Peyer's patch (tissue), 4 donors: ENCODE measurements around the gene CKAP2L. TPM values are rescaled to one million over a fixed set of nuclear protein-coding genes. Genes with fewer than 3 reads are reported as not detected.
"Not testable (repeated sequence)": the region's sequence is repeated elsewhere in the genome, so short reads cannot be mapped to it uniquely, and the experiment has no call there.

Experiments used
- DNase-seq, 3 donors: peaks; one replicate each; pipeline ENCODE4 v3.0.0-alpha.2; 2017 to 2019
- H3K27ac ChIP-seq, 4 donors: fragments of 200-600 bp; sonication (generic); one replicate each; pipeline ENCODE4 v1.5.1; 2016 to 2019
- H3K27me3 ChIP-seq, 2 donors: fragments of 200-600 bp; sonication (generic); one replicate each; pipeline ENCODE4 v1.5.1; 2019
- H3K36me3 ChIP-seq, 3 donors: fragments of 200-600 bp; sonication (generic); one replicate each; pipeline ENCODE4 v1.5.1; 2016 to 2019
- H3K4me1 ChIP-seq, 4 donors: fragments of 200-600 bp; sonication (generic); one replicate each; pipeline ENCODE4 v1.5.1; 2016 to 2019
- H3K4me3 ChIP-seq, 4 donors: fragments of 200-600 bp; sonication (generic); 1 replicate in 3 of 4; 2 replicates in 1 of 4; pipeline ENCODE4 v1.5.1; 2016 to 2019; ENCODE audit warnings: mild to moderate bottlenecking in 1 of 4
- H3K9me3 ChIP-seq, 4 donors: fragments of 200-600 bp; sonication (generic); one replicate each; pipeline ENCODE4 v1.5.1; 2016 to 2019; ENCODE audit warnings: mild to moderate bottlenecking in 1 of 4
- POLR2A ChIP-seq, 2 donors: fragments of 450-650 bp; IDR thresholded peaks; one replicate each; pipeline ENCODE4 v1.5.1; 2017; ENCODE audit warnings: antibody characterized with exemption in 2 of 2, mild to moderate bottlenecking in 2 of 2, moderate library complexity in 2 of 2
- total RNA-seq, 4 donors: library from RNA; depleted of rRNA; stranded (reverse); fragments of >200 nt; gene quantifications; one replicate each; pipeline ENCODE4 v1.1.0, GENCODE V29; 2016
- TF ChIP-seq, protein P1 (sequence below), 6 experiments: fragments of 450-650 bp in 4 of 6; fragments of 200-600 bp in 2 of 6; sonication (generic) in 1 of 6; IDR thresholded peaks; one replicate each; pipeline ENCODE4 v1.5.1; 2017 to 2019; ENCODE audit warnings: antibody characterized with exemption in 6 of 6, mild to moderate bottlenecking in 3 of 6, moderate library complexity in 1 of 6

The CKAP2L gene
- total RNA-seq, 4 donors from 2014 or later: 0.54 to 19.0 (median 1.3) TPM

DNA sequence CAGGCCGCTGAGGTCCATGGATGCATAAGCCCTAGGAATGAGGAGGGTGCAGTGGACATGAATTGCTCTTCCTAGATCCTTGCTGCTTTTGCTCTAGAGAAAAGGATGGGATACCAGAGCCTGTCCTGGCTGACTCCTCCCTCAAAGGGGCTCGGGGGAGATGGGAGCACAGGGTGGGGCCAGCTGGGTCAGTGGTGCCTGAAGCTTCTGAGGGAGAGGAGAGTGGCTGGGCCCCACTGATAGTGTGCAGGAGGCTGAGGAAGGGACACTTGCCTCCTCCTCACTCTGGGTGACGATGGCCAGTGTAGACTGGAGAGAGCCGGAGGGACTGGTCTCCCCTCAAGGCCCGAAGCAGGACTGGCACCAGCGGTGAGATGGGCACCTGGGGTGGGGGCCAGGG lies 43.6 kb downstream of the CKAP2L start, which contains the start of gene NT5DC4:
TSS of gene NT5DC4 (plus strand) at position 236 of the 400 bp plus-strand sequence. CDS start at position 296, 60 bp downstream.
- Histone ChIP-seq H3K27ac (no peak within 1 kb of the TSS), H3K4me1 (no peaks in the 10 kb centered on the region), H3K4me3 (no peak within 1 kb of the TSS), H3K9me3 (no peaks in the 10 kb centered on the region), H3K36me3 (no peaks in the 10 kb centered on the region), H3K27me3 (no peaks in the 10 kb centered on the region)
- TF ChIP-seq, protein P1, sequence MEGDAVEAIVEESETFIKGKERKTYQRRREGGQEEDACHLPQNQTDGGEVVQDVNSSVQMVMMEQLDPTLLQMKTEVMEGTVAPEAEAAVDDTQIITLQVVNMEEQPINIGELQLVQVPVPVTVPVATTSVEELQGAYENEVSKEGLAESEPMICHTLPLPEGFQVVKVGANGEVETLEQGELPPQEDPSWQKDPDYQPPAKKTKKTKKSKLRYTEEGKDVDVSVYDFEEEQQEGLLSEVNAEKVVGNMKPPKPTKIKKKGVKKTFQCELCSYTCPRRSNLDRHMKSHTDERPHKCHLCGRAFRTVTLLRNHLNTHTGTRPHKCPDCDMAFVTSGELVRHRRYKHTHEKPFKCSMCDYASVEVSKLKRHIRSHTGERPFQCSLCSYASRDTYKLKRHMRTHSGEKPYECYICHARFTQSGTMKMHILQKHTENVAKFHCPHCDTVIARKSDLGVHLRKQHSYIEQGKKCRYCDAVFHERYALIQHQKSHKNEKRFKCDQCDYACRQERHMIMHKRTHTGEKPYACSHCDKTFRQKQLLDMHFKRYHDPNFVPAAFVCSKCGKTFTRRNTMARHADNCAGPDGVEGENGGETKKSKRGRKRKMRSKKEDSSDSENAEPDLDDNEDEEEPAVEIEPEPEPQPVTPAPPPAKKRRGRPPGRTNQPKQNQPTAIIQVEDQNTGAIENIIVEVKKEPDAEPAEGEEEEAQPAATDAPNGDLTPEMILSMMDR (IDR thresholded peaks at IDR 0.05): no peak
- TF ChIP-seq POLR2A (IDR thresholded peaks at IDR 0.05): no peak
- DNase-seq: no peak

GRCh38 chr2:112718863-112719370 lies 45.5 kb downstream of the CKAP2L start:
- Histone ChIP-seq H3K27ac (no peak overlapping the region), H3K27me3 (no peaks in the 10 kb centered on the region)
- TF ChIP-seq, protein P1 (IDR thresholded peaks at IDR 0.05): no peak
- no peak for TF ChIP-seq POLR2A (IDR thresholded peaks at IDR 0.05)

GRCh38 chr2:112716826-112717352 lies 47.5 kb downstream of the CKAP2L start:
- not testable (repeated sequence) for H3K27ac ChIP-seq, H3K36me3 ChIP-seq, DNase-seq, H3K9me3 ChIP-seq, H3K4me3 ChIP-seq, H3K4me1 ChIP-seq, H3K27me3 ChIP-seq

More at GRCh38 chr2:112718863-112719370, 45.5 kb downstream of the CKAP2L start:
- H3K9me3 ChIP-seq: no peaks in the 10 kb centered on the region
- H3K4me3 ChIP-seq: no peak overlapping the region
- H3K36me3 ChIP-seq: no peaks in the 10 kb centered on the region
- H3K4me1 ChIP-seq: no peaks in the 10 kb centered on the region
- DNase-seq: no peak

GRCh38 chr2:112716094-112716493 lies 48.3 kb downstream of the CKAP2L start:
- H3K27me3 ChIP-seq, H3K27ac ChIP-seq, DNase-seq, H3K4me1 ChIP-seq, H3K4me3 ChIP-seq, H3K9me3 ChIP-seq, H3K36me3 ChIP-seq: not testable (repeated sequence)

- Histone ChIP-seq H3K9me3 (no peaks in the 10 kb centered on the region), H3K36me3 (no peaks in the 10 kb centered on the region), H3K27me3 (no peaks in the 10 kb centered on the region), H3K4me1 (no peaks in the 10 kb centered on the region), H3K27ac (no peak overlapping the region), H3K4me3 (no peak overlapping the region)
- DNase-seq: peak in 1 of 3 donors; percentile 40
- TF ChIP-seq, protein P1 (IDR thresholded peaks at IDR 0.05): no peak
- no peak for TF ChIP-seq POLR2A (IDR thresholded peaks at IDR 0.05)
These were observed 49.4 kb downstream of the CKAP2L start for GRCh38 chr2:112714836-112715631.

GRCh38 chr2:112714331-112714730 lies 50.1 kb downstream of the CKAP2L start:
- H3K27me3 ChIP-seq: no peaks in the 10 kb centered on the region
- TF ChIP-seq POLR2A (IDR thresholded peaks at IDR 0.05): no peak
- TF ChIP-seq, protein P1 (IDR thresholded peaks at IDR 0.05): no peak
- no peaks in the 10 kb centered on the region for H3K9me3 ChIP-seq
- H3K27ac ChIP-seq: no peak overlapping the region
- H3K4me1 ChIP-seq: no peaks in the 10 kb centered on the region
- DNase-seq: peak in 1 of 3 donors; percentile 24
- H3K36me3 ChIP-seq: no peaks in the 10 kb centered on the region
- no peak overlapping the region for H3K4me3 ChIP-seq
